Breast epithelium (tissue), 4 donors: Measurements from ENCODE around the gene NAT10. TPM values are rescaled to one million over a fixed set of nuclear protein-coding genes. Genes with fewer than 3 reads are reported as not detected.
"Not testable (repeated sequence)": the region's sequence is repeated elsewhere in the genome, so short reads cannot be mapped to it uniquely, and the experiment has no call there.

Experiments used
- DNase-seq, 2 donors: peaks; one replicate each; pipeline ENCODE4 v3.0.0-alpha.2; 2019; ENCODE audit warnings: low spot score in 2 of 2
- H3K27ac ChIP-seq, 2 donors: fragments of 200-600 bp; sonication (generic) in 1 of 2; one replicate each; pipeline ENCODE4 v1.5.1; 2016 to 2019; ENCODE audit warnings: mild to moderate bottlenecking in 1 of 2
- H3K27me3 ChIP-seq, 2 donors: fragments of 200-600 bp; sonication (generic) in 1 of 2; one replicate each; pipeline versions ENCODE4 v1.5.1 to v1.6.0; 2017 to 2019; ENCODE audit warnings: control low read depth in 1 of 2, mild to moderate bottlenecking in 1 of 2
- H3K36me3 ChIP-seq: fragments of 200-600 bp; one replicate; pipeline ENCODE4 v1.5.1; 2019
- H3K4me1 ChIP-seq, 2 donors: fragments of 200-600 bp; sonication (generic); one replicate each; pipeline ENCODE4 v1.5.1; 2016 to 2019; ENCODE audit warnings: control low read depth in 1 of 2
- H3K4me3 ChIP-seq, 3 donors: fragments of 200-600 bp; sonication (generic); 1 replicate in 2 of 3; 2 replicates in 1 of 3; pipeline ENCODE4 v1.5.1; 2016 to 2019; ENCODE audit warnings: mild to moderate bottlenecking in 3 of 3, moderate library complexity in 2 of 3
- H3K9me3 ChIP-seq, 2 donors: fragments of 200-600 bp; sonication (generic) in 1 of 2; one replicate each; pipeline ENCODE4 v1.5.1; 2016 to 2019; ENCODE audit warnings: control low read depth in 1 of 2
- CTCF ChIP-seq, 3 donors: fragments of 450-650 bp; IDR thresholded peaks; one replicate each; pipeline ENCODE4 v1.5.1; 2016 to 2017; ENCODE audit warnings: antibody characterized with exemption in 3 of 3, mild to moderate bottlenecking in 3 of 3, moderate library complexity in 3 of 3
- POLR2A ChIP-seq: fragments of 450-650 bp; IDR thresholded peaks from one replicate; pipeline ENCODE4 v1.6.1; 2016; ENCODE audit warnings: antibody characterized with exemption, mild to moderate bottlenecking, moderate library complexity
- POLR2AphosphoS5 ChIP-seq, 3 donors: sonication (generic); formaldehyde crosslinking; IDR thresholded peaks; one replicate each; pipeline ENCODE4 v1.6.1; 2017; ENCODE audit warnings: antibody characterized with exemption in 3 of 3
- intact Hi-C: fragments of 100-400 bp; cut with DNase I; formaldehyde crosslinking; loops from one replicate; pipeline ENCODE4 v1.15.1; 2023; ENCODE audit warnings: low total_unique reads
- total RNA-seq, 3 donors: library from RNA; depleted of rRNA; stranded (reverse); fragments of >200 nt; gene quantifications; one replicate each; pipeline ENCODE4 v1.1.0, GENCODE V29; 2016

Gene NAT10
- total RNA-seq, 3 donors from 2014 or later: 22.6 to 41.0 (median 31.5) TPM

GRCh38 chr11:34091825-34092224, 13.6 kb upstream of the NAT10 start:
- Histone ChIP-seq H3K4me3 (no peak overlapping the region), H3K27me3 (no peaks in the 10 kb centered on the region), H3K4me1 (no peaks in the 10 kb centered on the region), H3K36me3 (peaks cover 7% of the 10 kb centered on the region), H3K27ac (no peak overlapping the region), H3K9me3 (no peaks in the 10 kb centered on the region)
- TF ChIP-seq CTCF (IDR thresholded peaks at IDR 0.05): no peak
- TF ChIP-seq POLR2AphosphoS5 (IDR thresholded peaks at IDR 0.05): no peak
- TF ChIP-seq POLR2A: no peak
- intact Hi-C loops: no loop called here
- DNase-seq: no peak

- H3K36me3 ChIP-seq, intact Hi-C loops, H3K9me3 ChIP-seq, H3K27ac ChIP-seq, DNase-seq, H3K4me1 ChIP-seq, H3K27me3 ChIP-seq, H3K4me3 ChIP-seq: not testable (repeated sequence)
Measured at GRCh38 chr11:34094900-34095299, 10.5 kb upstream of the NAT10 start.

GRCh38 chr11:34098813-34099212, 6.6 kb upstream of the NAT10 start:
- H3K9me3 ChIP-seq: no peaks in the 10 kb centered on the region
- TF ChIP-seq POLR2A (no peak), CTCF (IDR thresholded peaks at IDR 0.05) (no peak), POLR2AphosphoS5 (IDR thresholded peaks at IDR 0.05) (no peak)
- H3K4me3 ChIP-seq: no peak overlapping the region
- intact Hi-C loops: no loop called here
- peaks cover 4% of the 10 kb centered on the region for H3K36me3 ChIP-seq
- DNase-seq: no peak
- no peak overlapping the region for H3K27ac ChIP-seq
- no peaks in the 10 kb centered on the region for H3K4me1 ChIP-seq
- no peaks in the 10 kb centered on the region for H3K27me3 ChIP-seq

- intact Hi-C loops: no loop called here
- peaks cover 0 to 6% of the 10 kb centered on the region in 2 donors for H3K4me1 ChIP-seq
- no peaks in the 10 kb centered on the region for H3K27me3 ChIP-seq
- H3K4me3 ChIP-seq: peak overlapping the region; percentile 78 to 90 (median 89)
- TF ChIP-seq CTCF (IDR thresholded peaks at IDR 0.05) (no peak), POLR2A (no peak), POLR2AphosphoS5 (IDR thresholded peaks at IDR 0.05) (no peak)
- H3K36me3 ChIP-seq: peaks cover 4% of the 10 kb centered on the region
- H3K27ac ChIP-seq: peak overlapping the region; percentile 96 to 98
- DNase-seq: no peak
- H3K9me3 ChIP-seq: no peaks in the 10 kb centered on the region
Measured at GRCh38 chr11:34104680-34105078, 750 bp upstream of the NAT10 start.

- H3K9me3 ChIP-seq: no peaks in the 10 kb centered on the region
- intact Hi-C loops: no loop called here
- H3K27ac ChIP-seq: peak overlapping the region; percentile 96 to 98
- peaks cover 9% of the 10 kb centered on the region for H3K36me3 ChIP-seq
- no peak for TF ChIP-seq CTCF (IDR thresholded peaks at IDR 0.05)
- TF ChIP-seq POLR2A: no peak
- TF ChIP-seq POLR2AphosphoS5 (IDR thresholded peaks at IDR 0.05): no peak
- peaks cover 0 to 6% of the 10 kb centered on the region in 2 donors for H3K4me1 ChIP-seq
- H3K27me3 ChIP-seq: no peaks in the 10 kb centered on the region
- peak overlapping the region; percentile 78 to 90 (median 89) for H3K4me3 ChIP-seq
- DNase-seq: no peak
Measured at GRCh38 chr11:34105957-34106504, 602 bp downstream of the NAT10 start.
